ENCODE data around the gene RFESD. TPM values are rescaled to one million over a fixed set of nuclear protein-coding genes. Genes with fewer than 3 reads are reported as not detected.

The RFESD gene
- total and polyA plus RNA-seq, 10 of the 15 experiments (the other 5 are each of a cell fraction or from before 2014, with no cell fraction given), result 1.9 to 14.7 (median 4.9) TPM

GRCh38 chr5:95631991-95632675 is 14.4 kb upstream of the RFESD start (continued):
- TF ChIP-seq CEBPZ (IDR thresholded peaks at IDR 0.05; ENCODE audit: low read depth, low read length) (no peak), RCOR1 (conservative IDR thresholded peaks at IDR 0.05; ENCODE audit: low read depth, low read length) (no peak), POLR2AphosphoS5 (IDR thresholded peaks at IDR 0.05; ENCODE audit: low read length) (no peak), EGR1 (IDR thresholded peaks at IDR 0.05; ENCODE audit: borderline replicate concordance in 1 of 2, low read depth in 2 of 2, low read length in 2 of 2) (no peak), IKZF1 (conservative IDR thresholded peaks at IDR 0.05) (no peak), E2F8 (IDR thresholded peaks at IDR 0.05; ENCODE audit: low read depth, partially characterized antibody) (no peak), ATF3 (IDR thresholded peaks at IDR 0.05; ENCODE audit: borderline replicate concordance, extremely low read depth, low read depth, low read length) (no peak), NR2F1 (conservative IDR thresholded peaks at IDR 0.05) (no peak), WRNIP1 (IDR thresholded peaks at IDR 0.05; ENCODE audit: borderline replicate concordance, low read depth, low read length) (no peak), GABPA (IDR thresholded peaks at IDR 0.05; ENCODE audit: low read depth) (peak; percentile 86), USF1 (IDR thresholded peaks at IDR 0.05; ENCODE audit: borderline replicate concordance, extremely low read length, insufficient read depth, low read depth, low read length) (peak; percentile 21), SMC3 (IDR thresholded peaks at IDR 0.05; ENCODE audit: borderline replicate concordance, low read length) (no peak), ETV6 (conservative IDR thresholded peaks at IDR 0.05 in 1 of 2, IDR thresholded peaks at IDR 0.05 in 1 of 2; ENCODE audit: borderline replicate concordance in 1 of 2, low read depth in 1 of 2) (no peak), MAX (IDR thresholded peaks at IDR 0.05; ENCODE audit: low read depth, low read length) (no peak), CREB1 (IDR thresholded peaks at IDR 0.05; ENCODE audit: low read depth) (peak; percentile 57; the same call in 1 of the 2 replicates), STAT1 (conservative IDR thresholded peaks at IDR 0.05) (no peak), HDGF (IDR thresholded peaks at IDR 0.05) (no peak), SUZ12 (IDR thresholded peaks at IDR 0.05; ENCODE audit: unreplicated experiment) (no peak), SMARCA5 (IDR thresholded peaks at IDR 0.05) (no peak), GATAD2B (conservative IDR thresholded peaks at IDR 0.05; ENCODE audit: low read depth) (no peak)

All from GM12878 (cell line).